KG1 (cell line): ENCODE results near the gene ACTG1.

Experiments
- DNase-seq: peaks from one replicate; lab custom pipeline; 2025; lab: John Stamatoyannopoulos, UW

Gene ACTG1

GRCh38 chr17:81462506-81463125 is 50.0 kb downstream of the ACTG1 start:
- DNase-seq: no peak

GRCh38 chr17:81461607-81462500 is 50.7 kb downstream of the ACTG1 start:
- no peak for DNase-seq

GRCh38 chr17:81460856-81461460 is 51.6 kb downstream of the ACTG1 start:
- DNase-seq: no peak
